Fibroblast of the conjunctiva (primary cell): ENCODE results near the gene CEACAM16.
"Not testable (repeated sequence)": the region's sequence is repeated elsewhere in the genome, so short reads cannot be mapped to it uniquely, and the experiment has no call there.

Experiments used
- DNase-seq: peaks from one replicate; pipeline ENCODE4 v3.0.0-alpha.2; 2010; ENCODE audit warnings: low read depth

Gene CEACAM16

DNA sequence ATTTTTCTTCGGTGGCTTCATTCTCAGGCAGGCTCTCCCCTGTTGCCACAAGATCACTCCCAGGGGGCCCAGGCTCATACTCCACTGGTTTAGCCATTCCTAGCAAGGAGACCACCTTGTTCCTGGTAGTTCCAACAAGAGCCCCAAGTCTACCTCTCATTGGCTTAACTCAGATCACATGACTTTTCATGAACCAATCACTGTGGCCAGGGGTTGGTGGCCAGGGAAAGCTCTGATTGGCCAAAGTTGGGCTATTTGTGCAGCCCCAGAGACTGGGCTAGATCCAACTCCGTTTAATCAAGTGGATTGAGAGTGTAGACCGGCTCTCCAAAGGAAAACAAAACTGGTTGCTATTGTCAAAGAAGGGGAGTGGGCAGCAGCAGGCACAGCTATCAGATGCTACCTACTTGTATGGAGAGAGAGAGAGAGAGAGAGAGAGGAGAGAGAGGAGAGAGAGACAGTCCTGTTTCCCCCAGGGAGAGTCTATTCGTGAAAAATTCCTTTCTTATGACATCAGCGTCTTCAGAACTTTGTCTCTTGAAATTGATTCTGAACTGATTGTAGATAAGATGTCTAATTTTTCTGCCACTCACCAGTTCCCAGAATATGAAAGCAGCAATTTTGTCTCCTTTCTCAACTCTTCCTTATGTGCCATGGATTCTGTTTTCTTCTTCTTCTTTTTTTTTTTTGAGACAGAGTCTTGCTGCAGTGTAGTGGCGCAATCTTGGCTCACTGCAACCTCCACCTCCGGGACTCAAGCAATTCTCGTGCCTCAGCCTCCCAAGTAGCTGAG, 21.7 kb upstream of the CEACAM16 start:
- DNase-seq, result no peak

DNA sequence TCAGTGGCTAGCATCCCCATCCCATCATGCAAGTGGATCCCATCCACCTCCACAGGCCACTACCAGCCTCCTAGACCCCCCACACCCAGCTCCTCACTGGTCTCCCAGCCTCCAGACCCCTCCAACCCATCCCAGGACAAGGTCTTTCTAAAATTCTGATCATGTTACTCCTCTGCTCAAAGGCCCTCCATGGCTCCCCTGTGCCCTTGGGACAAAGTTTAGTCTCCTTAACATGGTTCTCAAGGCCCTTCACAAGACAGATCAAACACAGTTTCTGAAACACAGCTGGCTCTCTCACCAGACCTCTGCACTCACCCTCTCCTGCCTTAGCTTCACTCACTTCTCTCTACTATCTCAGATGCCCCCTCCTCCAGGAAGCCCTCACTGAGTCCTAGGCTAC, 18.4 kb upstream of the CEACAM16 start:
- DNase-seq, result no peak

DNA sequence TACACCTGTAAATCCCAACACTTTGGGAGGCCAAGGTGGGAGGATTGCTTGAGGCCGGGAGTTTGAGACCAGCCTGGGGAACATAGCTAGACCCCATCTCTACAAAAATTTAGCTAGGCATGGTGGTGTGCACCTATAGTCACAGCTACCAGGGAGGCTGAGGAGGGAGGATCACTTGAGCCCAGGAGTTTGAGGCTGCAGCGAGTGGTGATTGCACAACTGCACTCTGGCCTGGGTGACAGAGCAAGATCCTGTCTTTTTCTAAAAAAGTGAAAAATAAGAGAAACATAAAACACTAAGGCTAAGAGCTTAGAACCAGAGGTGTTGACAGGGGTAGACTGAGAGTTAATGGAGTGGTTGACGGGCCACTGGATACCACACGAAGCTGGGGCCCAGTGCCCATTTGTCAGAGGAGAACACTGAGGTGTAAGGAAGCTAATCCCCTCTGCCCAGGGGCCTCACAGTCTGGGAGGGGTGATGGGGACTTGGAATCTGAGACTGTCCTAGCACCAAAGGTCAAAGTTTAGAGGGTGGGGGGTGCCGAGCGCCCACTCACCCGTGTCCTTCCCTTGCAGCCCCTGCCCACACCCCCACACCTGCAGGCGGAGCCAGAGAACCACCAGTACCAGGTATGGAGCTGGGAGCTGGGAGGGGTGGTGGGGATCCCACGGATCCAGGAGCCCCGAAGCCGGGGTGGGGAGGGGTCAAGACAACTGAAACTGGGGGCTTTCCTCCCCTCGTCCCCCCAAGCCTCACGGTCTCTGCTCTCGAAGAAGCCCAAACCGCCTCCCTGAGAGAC, 16.8 kb upstream of the CEACAM16 start:
- DNase-seq, result no peak

GRCh38 chr19:44682807-44683206, 16.1 kb upstream of the CEACAM16 start:
- no peak for DNase-seq

- no peak for DNase-seq
Measured at GRCh38 chr19:44683434-44684210, 15.3 kb upstream of the CEACAM16 start.

GRCh38 chr19:44684396-44684795, 14.6 kb upstream of the CEACAM16 start:
- DNase-seq, result not testable (repeated sequence)

GRCh38 chr19:44684892-44685863, 13.8 kb upstream of the CEACAM16 start:
- DNase-seq, result peak; percentile 27

DNA sequence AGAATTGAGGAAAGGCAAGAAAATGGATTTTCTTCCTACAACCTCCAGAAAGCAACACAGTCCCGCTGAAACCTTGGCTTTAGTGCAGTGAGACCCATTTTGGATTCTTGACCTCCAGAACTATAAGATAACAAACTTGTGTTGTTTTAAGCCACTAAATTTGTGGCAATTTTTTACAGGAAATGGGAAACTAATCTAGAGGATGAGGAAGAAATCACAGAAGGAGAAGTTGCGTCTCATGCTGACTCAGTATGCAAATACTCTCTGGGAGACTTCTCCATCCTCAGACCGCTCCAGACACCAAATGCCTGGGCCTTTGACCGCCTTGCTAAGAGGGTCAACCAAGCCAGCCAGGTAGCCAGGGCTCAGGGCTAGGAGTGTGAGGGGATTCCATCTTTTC, 13.1 kb upstream of the CEACAM16 start:
- DNase-seq, result no peak

- no peak for DNase-seq
Measured at GRCh38 chr19:44686896-44687295, 12.1 kb upstream of the CEACAM16 start.

- no peak for DNase-seq
Measured at GRCh38 chr19:44687888-44688287, 11.1 kb upstream of the CEACAM16 start.

- DNase-seq, result peak; percentile 55
Measured at GRCh38 chr19:44689290-44690130, 9.4 kb upstream of the CEACAM16 start.

DNA sequence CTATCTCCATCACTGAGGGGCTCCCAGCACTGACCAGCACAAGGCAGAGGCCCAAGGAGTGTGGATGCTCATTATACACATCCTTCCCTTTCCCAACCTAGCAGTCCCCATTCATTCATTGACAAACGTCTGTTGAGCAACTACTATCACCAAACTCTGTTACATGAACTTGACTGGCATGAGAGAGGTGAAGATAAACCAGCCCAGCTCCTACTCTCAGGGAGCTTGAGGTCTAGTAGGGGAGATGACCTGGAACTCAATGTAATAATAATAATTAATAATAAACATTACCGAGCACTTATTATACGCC, 8.9 kb upstream of the CEACAM16 start:
- DNase-seq, result no peak

GRCh38 chr19:44692379-44692721, 6.6 kb upstream of the CEACAM16 start:
- no peak for DNase-seq

DNA sequence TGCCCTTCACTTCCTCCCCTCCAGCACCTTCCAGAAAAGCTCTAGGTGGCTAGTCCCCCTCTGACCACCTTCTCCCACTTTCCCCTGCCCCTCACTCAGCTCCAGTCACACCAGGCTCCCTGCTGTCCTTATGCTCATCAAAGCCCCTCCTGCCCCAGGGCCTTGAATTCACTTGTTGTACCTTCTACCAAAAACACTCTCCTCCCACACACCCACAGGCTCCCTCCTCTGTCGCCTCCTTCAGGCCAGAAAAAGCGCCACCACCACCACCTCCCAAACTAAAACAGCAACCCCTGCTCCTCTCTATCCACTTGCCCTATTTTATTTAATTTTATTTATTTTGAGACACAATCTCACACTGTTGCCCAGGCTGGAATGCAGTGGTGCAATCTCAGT, 4.8 kb upstream of the CEACAM16 start:
- DNase-seq, result no peak

- no peak for DNase-seq
Measured at GRCh38 chr19:44696939-44697669, 1.8 kb upstream of the CEACAM16 start.

GRCh38 chr19:44697670-44698034, 1.3 kb upstream of the CEACAM16 start:
- no peak for DNase-seq

DNA sequence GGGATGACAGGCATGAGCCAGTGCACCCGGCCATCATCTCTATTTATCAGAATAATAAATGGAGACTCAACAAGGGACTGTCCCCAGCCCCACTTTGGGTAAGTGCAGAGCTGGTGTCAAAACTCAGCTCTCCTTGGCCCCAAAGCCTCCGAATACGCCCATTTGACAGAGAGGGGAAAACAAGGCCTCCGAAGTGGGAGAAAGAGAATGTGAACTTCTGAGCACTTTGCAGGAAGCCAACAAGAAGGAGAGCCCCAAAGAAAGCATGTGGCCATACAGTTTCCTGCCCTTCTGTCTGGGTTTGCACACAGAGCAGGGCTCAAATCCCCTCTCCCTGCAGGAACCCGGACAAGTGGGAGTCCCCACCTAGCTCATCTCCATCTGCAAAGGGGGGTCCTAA, 1.6 kb downstream of the CEACAM16 start:
- DNase-seq, result no peak

DNA sequence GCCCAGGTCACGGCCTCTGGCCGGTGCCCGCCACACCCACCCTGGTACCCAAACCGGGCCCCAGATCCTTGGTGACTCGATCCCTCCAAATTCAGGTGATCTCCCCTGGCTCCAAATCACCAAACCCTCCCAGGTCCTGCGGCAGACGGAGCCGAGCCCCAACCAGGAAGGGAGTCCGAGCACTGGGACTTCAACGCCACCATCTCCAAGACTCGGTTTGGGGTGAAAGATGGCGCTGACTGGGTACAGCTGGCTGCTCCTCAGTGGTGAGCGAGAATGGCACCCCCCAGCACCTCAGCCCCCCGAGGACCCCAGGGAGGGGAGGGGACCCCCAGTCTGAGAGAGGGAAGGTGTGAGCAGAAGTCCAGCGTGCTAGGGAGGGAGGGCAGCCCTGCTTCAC, 2.3 kb downstream of the CEACAM16 start:
- DNase-seq, result no peak

- no peak for DNase-seq
Measured at GRCh38 chr19:44702551-44703176, 3.7 kb downstream of the CEACAM16 start.
